Endodermal cell (in vitro differentiated cells): ENCODE results near the gene PARVA. TPM values are rescaled to one million over a fixed set of nuclear protein-coding genes. Genes with fewer than 3 reads are reported as not detected.

ENCODE experiments used
- DNase-seq: peaks from one replicate; pipeline ENCODE4 v3.0.0-alpha.2; 2017
- H3K27ac ChIP-seq: 2 replicates; pipeline ENCODE4 v1.5.1; 2013; ENCODE audit warnings: mild to moderate bottlenecking, low read depth, low read length, moderate library complexity
- H3K27me3 ChIP-seq: 2 replicates; pipeline ENCODE4 v1.6.1; 2013; ENCODE audit warnings: mild to moderate bottlenecking, low read length, moderate library complexity; ENCODE audit not compliant: insufficient read depth, control insufficient read depth, poor library complexity, severe bottlenecking
- H3K36me3 ChIP-seq: 2 replicates; pipeline ENCODE4 v1.7.0; 2013; ENCODE audit warnings: mild to moderate bottlenecking, low read length, moderate library complexity; ENCODE audit not compliant: control insufficient read depth, insufficient read depth
- H3K4me1 ChIP-seq: one replicate; pipeline ENCODE4 v1.7.0; 2013; ENCODE audit warnings: low read length; ENCODE audit not compliant: control insufficient read depth, insufficient read depth
- H3K4me3 ChIP-seq: 2 replicates; pipeline ENCODE4 v1.5.1; 2013; ENCODE audit warnings: mild to moderate bottlenecking, low read length, moderate library complexity
- H3K9ac ChIP-seq: 2 replicates; pipeline ENCODE4 v1.6.1; 2013; ENCODE audit warnings: mild to moderate bottlenecking, low read length, moderate library complexity; ENCODE audit not compliant: poor library complexity, severe bottlenecking; ENCODE audit errors: extremely low read depth
- H3K9me3 ChIP-seq: 2 replicates; pipeline ENCODE4 v1.6.1; 2013; ENCODE audit warnings: mild to moderate bottlenecking, low read length, moderate library complexity; ENCODE audit not compliant: control insufficient read depth
- H3K27ac Mint-ChIP-seq: 2 replicates; pipeline ENCODE4 v1.8.0; 2020; ENCODE audit warnings: mixed read lengths
- H3K27me3 Mint-ChIP-seq: 2 replicates; pipeline ENCODE4 v1.8.0; 2021; ENCODE audit warnings: mild to moderate bottlenecking, mixed read lengths; ENCODE audit not compliant: insufficient read depth
- H3K36me3 Mint-ChIP-seq: 2 replicates; pipeline ENCODE4 v1.8.0; 2020; ENCODE audit warnings: low read depth, mixed read lengths
- H3K4me1 Mint-ChIP-seq: 2 replicates; pipeline ENCODE4 v1.8.0; 2020; ENCODE audit warnings: mixed read lengths
- H3K4me3 Mint-ChIP-seq: 2 replicates; pipeline ENCODE4 v1.8.0; 2020; ENCODE audit warnings: mild to moderate bottlenecking, moderate library complexity, mixed read lengths
- H3K9me3 Mint-ChIP-seq: 2 replicates; pipeline ENCODE4 v1.8.0; 2020; ENCODE audit warnings: mild to moderate bottlenecking, mixed read lengths
- CTCF ChIP-seq: fragments of 200-600 bp; sonication (generic); conservative IDR thresholded peaks from 2 replicates; pipeline ENCODE4 v1.5.0; 2021; ENCODE audit warnings: antibody characterized with exemption, mild to moderate bottlenecking
- WGBS, 2 experiments: methylation state at CpG; one replicate each; pipeline versions ENCODE4 v1.1.5 to v1.1.7; 2013; ENCODE audit warnings: missing lambda C conversion rate in 2 of 2, mixed read lengths in 1 of 2; ENCODE audit not compliant: insufficient coverage in 1 of 2, insufficient read length in 1 of 2; 5-methylcytosine and 5-hydroxymethylcytosine counted together
- total RNA-seq, 2 donors: library from RNA; stranded (reverse); fragmentation: NEBNext Ultra II Directional in 1 of 2; extraction: Animal tissue kit (Norgen Biotek cat#: 25700) in 1 of 2; gene quantifications; 2 replicates in 1 of 2; 3 replicates in 1 of 2; pipeline ENCODE4 v1.2.1, GENCODE V29; 2021

Gene PARVA
- total RNA-seq, 2 donors from 2014 or later, result 27.3 to 37.3 TPM

- Mint-ChIP-seq H3K27ac (no peak overlapping the region), H3K27me3 (no peaks in the 10 kb centered on the region), H3K36me3 (peaks cover 9% of the 10 kb centered on the region), H3K9me3 (no peaks in the 10 kb centered on the region), H3K4me1 (peaks cover 12% of the 10 kb centered on the region), H3K4me3 (no peak overlapping the region)
- peaks cover 17% of the 10 kb centered on the region for H3K36me3 ChIP-seq
- TF ChIP-seq CTCF, result no peak
- WGBS, 2 experiments, result 90 to 93% methylated on average over 2 of the region's 2 CpGs
- DNase-seq, result no peak
- H3K9me3 ChIP-seq, result no peaks in the 10 kb centered on the region
- H3K9ac ChIP-seq, result no peak overlapping the region
- no peak overlapping the region for H3K27ac ChIP-seq
- peaks cover 10% of the 10 kb centered on the region for H3K4me1 ChIP-seq
- no peak overlapping the region for H3K4me3 ChIP-seq
- no peaks in the 10 kb centered on the region for H3K27me3 ChIP-seq
Observed at GRCh38 chr11:12502046-12502445, 124.7 kb downstream of the PARVA start.

GRCh38 chr11:12503039-12503484 lies 125.7 kb downstream of the PARVA start:
- WGBS, 2 experiments, result 90 to 95% methylated on average over 2 to 3 of the region's 3 CpGs
- Mint-ChIP-seq H3K4me3 (no peak overlapping the region), H3K36me3 (peaks cover 10% of the 10 kb centered on the region), H3K27ac (no peak overlapping the region), H3K9me3 (no peaks in the 10 kb centered on the region), H3K4me1 (peaks cover 21% of the 10 kb centered on the region), H3K27me3 (no peaks in the 10 kb centered on the region)
- no peaks in the 10 kb centered on the region for H3K9me3 ChIP-seq
- H3K4me3 ChIP-seq, result no peak overlapping the region
- H3K9ac ChIP-seq, result no peak overlapping the region
- no peak for DNase-seq
- H3K36me3 ChIP-seq, result peaks cover 11% of the 10 kb centered on the region
- H3K27me3 ChIP-seq, result no peaks in the 10 kb centered on the region
- peaks cover 10% of the 10 kb centered on the region for H3K4me1 ChIP-seq
- no peak overlapping the region for H3K27ac ChIP-seq
- TF ChIP-seq CTCF, result no peak

- 43 to 58% methylated on average over 2 to 3 of the region's 3 CpGs for WGBS, 2 experiments
- H3K9me3 ChIP-seq, result no peaks in the 10 kb centered on the region
- H3K27ac Mint-ChIP-seq, result no peak overlapping the region
- peaks cover 27% of the 10 kb centered on the region for H3K4me1 Mint-ChIP-seq
- H3K27ac ChIP-seq, result no peak overlapping the region
- peaks cover 9% of the 10 kb centered on the region for H3K36me3 Mint-ChIP-seq
- no peaks in the 10 kb centered on the region for H3K27me3 ChIP-seq
- peaks cover 11% of the 10 kb centered on the region for H3K36me3 ChIP-seq
- no peak overlapping the region for H3K4me3 ChIP-seq
- no peaks in the 10 kb centered on the region for H3K27me3 Mint-ChIP-seq
- TF ChIP-seq CTCF, result peak; percentile 21
- no peak overlapping the region for H3K4me3 Mint-ChIP-seq
- no peak for DNase-seq
- peaks cover 10% of the 10 kb centered on the region for H3K4me1 ChIP-seq
- no peaks in the 10 kb centered on the region for H3K9me3 Mint-ChIP-seq
- H3K9ac ChIP-seq, result no peak overlapping the region
Observed at GRCh38 chr11:12503886-12504285, 126.5 kb downstream of the PARVA start.
